Measurements from ENCODE around the gene FPR2. TPM values are rescaled to one million over a fixed set of nuclear protein-coding genes. Genes with fewer than 3 reads are reported as not detected.

FPR2 gene
- total RNA-seq, 5 donors from 2014 or later (not counting 1 experiment from before 2014, with no cell fraction given), result not detected

GRCh38 chr19:51716925-51717324, 44.1 kb upstream of the FPR2 start:
- Histone ChIP-seq H3K4me3 (ENCODE audit: control insufficient read depth in 1 of 2, extremely low read depth in 1 of 2, low read length in 1 of 2) (no peak overlapping the region), H3K36me3 (ENCODE audit: control insufficient read depth in 2 of 2, extremely low read depth in 1 of 2, insufficient read depth in 1 of 2, low read length in 1 of 2) (no peaks in the 10 kb centered on the region), H3K4me1 (ENCODE audit: control insufficient read depth in 1 of 2, extremely low read depth in 1 of 2, insufficient read depth in 2 of 2, low read length in 2 of 2) (no peaks in the 10 kb centered on the region), H3K27ac (ENCODE audit: low read length) (no peak overlapping the region), H3K9me3 (no peaks in the 10 kb centered on the region), H3K27me3 (replicated peaks in 1 of 2; ENCODE audit: control insufficient read depth in 2 of 2, extremely low read depth in 1 of 2, insufficient read depth in 2 of 2, low read length in 1 of 2) (peaks cover 4 to 38% of the 10 kb centered on the region in 2 experiments)
- peaks cover 2 to 5% (median 3%) of the 10 kb centered on the region in 3 donors for H3K4me1 Mint-ChIP-seq
- peaks cover 0 to 8% (median 0%) of the 10 kb centered on the region in 3 donors for H3K9me3 Mint-ChIP-seq
- CTCF ChIA-PET, result no interaction called here
- no peak overlapping the region for H3K27ac Mint-ChIP-seq
- WGBS (ENCODE audit: insufficient coverage), result 95% methylated on average over 8 of the region's 11 CpGs
- H3K36me3 Mint-ChIP-seq, result no peaks in the 10 kb centered on the region
- DNase-seq (no peak), ATAC-seq (replicated peaks in 1 of 4) (no peak)
- H3K4me3 Mint-ChIP-seq, result no peak overlapping the region
- POLR2A ChIA-PET, result no interaction called here
- peaks cover 29 to 38% of the 10 kb centered on the region in 2 donors for H3K27me3 Mint-ChIP-seq

GRCh38 chr19:51719251-51719988, 41.6 kb upstream of the FPR2 start:
- H3K4me3 ChIP-seq (ENCODE audit: control insufficient read depth in 1 of 2, extremely low read depth in 1 of 2, low read length in 1 of 2), result no peak overlapping the region
- H3K27ac ChIP-seq (ENCODE audit: low read length), result no peak overlapping the region
- ChIA-PET POLR2A (no interaction called here), CTCF (no interaction called here)
- Mint-ChIP-seq H3K36me3 (no peaks in the 10 kb centered on the region), H3K4me1 (peaks cover 2 to 5% (median 3%) of the 10 kb centered on the region in 3 donors), H3K27ac (no peak overlapping the region), H3K27me3 (peaks cover 39 to 48% of the 10 kb centered on the region in 2 donors), H3K4me3 (peak overlapping the region in 1 of 3 donors; percentile 48), H3K9me3 (peaks cover 0 to 8% (median 0%) of the 10 kb centered on the region in 3 donors)
- H3K4me1 ChIP-seq (ENCODE audit: control insufficient read depth in 1 of 2, extremely low read depth in 1 of 2, insufficient read depth in 2 of 2, low read length in 2 of 2), result no peaks in the 10 kb centered on the region
- H3K9me3 ChIP-seq, result no peaks in the 10 kb centered on the region
- H3K27me3 ChIP-seq (replicated peaks in 1 of 2; ENCODE audit: control insufficient read depth in 2 of 2, extremely low read depth in 1 of 2, insufficient read depth in 2 of 2, low read length in 1 of 2), result peaks cover 6 to 41% of the 10 kb centered on the region in 2 experiments
- ATAC-seq (replicated peaks in 1 of 4) (no peak), DNase-seq (no peak)
- no peaks in the 10 kb centered on the region for H3K36me3 ChIP-seq (ENCODE audit: control insufficient read depth in 2 of 2, extremely low read depth in 1 of 2, insufficient read depth in 1 of 2, low read length in 1 of 2)
- WGBS (ENCODE audit: insufficient coverage), result 15% methylated on average over 76 of the region's 83 CpGs

- H3K27me3 Mint-ChIP-seq, result peaks cover 46 to 57% of the 10 kb centered on the region in 2 donors
- H3K4me3 ChIP-seq (ENCODE audit: control insufficient read depth in 1 of 2, extremely low read depth in 1 of 2, low read length in 1 of 2), result no peak overlapping the region
- H3K27ac ChIP-seq (ENCODE audit: low read length), result no peak overlapping the region
- ChIA-PET POLR2A (no interaction called here), CTCF (no interaction called here)
- no peaks in the 10 kb centered on the region for H3K9me3 ChIP-seq
- peaks cover 6 to 54% of the 10 kb centered on the region in 2 experiments for H3K27me3 ChIP-seq (replicated peaks in 1 of 2; ENCODE audit: control insufficient read depth in 2 of 2, extremely low read depth in 1 of 2, insufficient read depth in 2 of 2, low read length in 1 of 2)
- peaks cover 2 to 5% (median 3%) of the 10 kb centered on the region in 3 donors for H3K4me1 Mint-ChIP-seq
- DNase-seq (no peak), ATAC-seq (replicated peaks in 1 of 4) (peak in 1 of 4 experiments; percentile 71)
- no peaks in the 10 kb centered on the region for H3K4me1 ChIP-seq (ENCODE audit: control insufficient read depth in 1 of 2, extremely low read depth in 1 of 2, insufficient read depth in 2 of 2, low read length in 2 of 2)
- no peak overlapping the region for H3K4me3 Mint-ChIP-seq
- H3K9me3 Mint-ChIP-seq, result no peaks in the 10 kb centered on the region
- H3K36me3 ChIP-seq (ENCODE audit: control insufficient read depth in 2 of 2, extremely low read depth in 1 of 2, insufficient read depth in 1 of 2, low read length in 1 of 2), result no peaks in the 10 kb centered on the region
- H3K36me3 Mint-ChIP-seq, result no peaks in the 10 kb centered on the region
- 57% methylated on average over 3 of the region's 7 CpGs for WGBS (ENCODE audit: insufficient coverage)
- no peak overlapping the region for H3K27ac Mint-ChIP-seq
These were observed 39.1 kb upstream of the FPR2 start for GRCh38 chr19:51721905-51722304.

- no peak for DNase-seq
- no peaks in the 10 kb centered on the region for H3K36me3 ChIP-seq (ENCODE audit: control insufficient read depth in 2 of 2, extremely low read depth in 1 of 2, insufficient read depth in 1 of 2, low read length in 1 of 2)
- H3K27me3 ChIP-seq (replicated peaks in 1 of 2; ENCODE audit: control insufficient read depth in 2 of 2, extremely low read depth in 1 of 2, insufficient read depth in 2 of 2, low read length in 1 of 2), result peaks cover 6 to 57% of the 10 kb centered on the region in 2 experiments
- CTCF ChIA-PET, result no interaction called here
- POLR2A ChIA-PET, result no interaction called here
- ATAC-seq (replicated peaks in 1 of 4), result no peak
- H3K27me3 Mint-ChIP-seq, result peaks cover 51 to 59% of the 10 kb centered on the region in 2 donors
- no peak overlapping the region for H3K4me3 Mint-ChIP-seq
- no CpG with 5 or more reads among the region's 2 CpGs for WGBS (ENCODE audit: insufficient coverage)
- no peaks in the 10 kb centered on the region for H3K36me3 Mint-ChIP-seq
- H3K4me1 ChIP-seq (ENCODE audit: control insufficient read depth in 1 of 2, extremely low read depth in 1 of 2, insufficient read depth in 2 of 2, low read length in 2 of 2), result no peaks in the 10 kb centered on the region
- peaks cover 2 to 5% (median 3%) of the 10 kb centered on the region in 3 donors for H3K4me1 Mint-ChIP-seq
- no peaks in the 10 kb centered on the region for H3K9me3 Mint-ChIP-seq
- H3K9me3 ChIP-seq, result no peaks in the 10 kb centered on the region
- H3K27ac Mint-ChIP-seq, result no peak overlapping the region
- H3K4me3 ChIP-seq (ENCODE audit: control insufficient read depth in 1 of 2, extremely low read depth in 1 of 2, low read length in 1 of 2), result no peak overlapping the region
- H3K27ac ChIP-seq (ENCODE audit: low read length), result no peak overlapping the region
These were observed 38.5 kb upstream of the FPR2 start for GRCh38 chr19:51722492-51722891.

GRCh38 chr19:51724543-51724942, 36.4 kb upstream of the FPR2 start:
- H3K9me3 Mint-ChIP-seq, result peaks cover 0 to 3% (median 0%) of the 10 kb centered on the region in 3 donors
- no peak overlapping the region for H3K27ac ChIP-seq (ENCODE audit: low read length)
- ATAC-seq (replicated peaks in 1 of 4), result no peak
- no peak for DNase-seq
- peaks cover 54 to 60% of the 10 kb centered on the region in 2 donors for H3K27me3 Mint-ChIP-seq
- H3K27ac Mint-ChIP-seq, result no peak overlapping the region
- H3K4me3 Mint-ChIP-seq, result no peak overlapping the region
- CTCF ChIA-PET, result no interaction called here
- WGBS (ENCODE audit: insufficient coverage), result 69% methylated on average over 11 of the region's 15 CpGs
- peaks cover 0 to 5% (median 0%) of the 10 kb centered on the region in 3 donors for H3K4me1 Mint-ChIP-seq
- H3K4me1 ChIP-seq (ENCODE audit: control insufficient read depth in 1 of 2, extremely low read depth in 1 of 2, insufficient read depth in 2 of 2, low read length in 2 of 2), result no peaks in the 10 kb centered on the region
- no peaks in the 10 kb centered on the region for H3K36me3 ChIP-seq (ENCODE audit: control insufficient read depth in 2 of 2, extremely low read depth in 1 of 2, insufficient read depth in 1 of 2, low read length in 1 of 2)
- no peaks in the 10 kb centered on the region for H3K9me3 ChIP-seq
- H3K27me3 ChIP-seq (replicated peaks in 1 of 2; ENCODE audit: control insufficient read depth in 2 of 2, extremely low read depth in 1 of 2, insufficient read depth in 2 of 2, low read length in 1 of 2), result peaks cover 4 to 59% of the 10 kb centered on the region in 2 experiments
- H3K4me3 ChIP-seq (ENCODE audit: control insufficient read depth in 1 of 2, extremely low read depth in 1 of 2, low read length in 1 of 2), result no peak overlapping the region
- POLR2A ChIA-PET, result no interaction called here
- no peaks in the 10 kb centered on the region for H3K36me3 Mint-ChIP-seq

- Mint-ChIP-seq H3K36me3 (no peaks in the 10 kb centered on the region), H3K27ac (no peak overlapping the region), H3K4me3 (no peak overlapping the region), H3K9me3 (peaks cover 3 to 8% (median 5%) of the 10 kb centered on the region in 3 donors), H3K4me1 (no peaks in the 10 kb centered on the region), H3K27me3 (peaks cover 44 to 49% of the 10 kb centered on the region in 2 donors)
- H3K4me3 ChIP-seq (ENCODE audit: control insufficient read depth in 1 of 2, extremely low read depth in 1 of 2, low read length in 1 of 2), result no peak overlapping the region
- WGBS (ENCODE audit: insufficient coverage), result 83% methylated on average over 7 of the region's 14 CpGs
- CTCF ChIA-PET, result no interaction called here
- ATAC-seq (replicated peaks in 1 of 4), result no peak
- H3K4me1 ChIP-seq (ENCODE audit: control insufficient read depth in 1 of 2, extremely low read depth in 1 of 2, insufficient read depth in 2 of 2, low read length in 2 of 2), result no peaks in the 10 kb centered on the region
- peaks cover 4 to 56% of the 10 kb centered on the region in 2 experiments for H3K27me3 ChIP-seq (replicated peaks in 1 of 2; ENCODE audit: control insufficient read depth in 2 of 2, extremely low read depth in 1 of 2, insufficient read depth in 2 of 2, low read length in 1 of 2)
- no peak for DNase-seq
- no peaks in the 10 kb centered on the region for H3K9me3 ChIP-seq
- H3K27ac ChIP-seq (ENCODE audit: low read length), result no peak overlapping the region
- POLR2A ChIA-PET, result no interaction called here
- H3K36me3 ChIP-seq (ENCODE audit: control insufficient read depth in 2 of 2, extremely low read depth in 1 of 2, insufficient read depth in 1 of 2, low read length in 1 of 2), result no peaks in the 10 kb centered on the region
These were observed 34.9 kb upstream of the FPR2 start for GRCh38 chr19:51726049-51726448.
